ENCODE data around the gene RAB28. TPM values are rescaled to one million over a fixed set of nuclear protein-coding genes. Genes with fewer than 3 reads are reported as not detected.

Gene RAB28
- total RNA-seq, 1 experiment from 2014 or later, result 17.1 TPM

DNA sequence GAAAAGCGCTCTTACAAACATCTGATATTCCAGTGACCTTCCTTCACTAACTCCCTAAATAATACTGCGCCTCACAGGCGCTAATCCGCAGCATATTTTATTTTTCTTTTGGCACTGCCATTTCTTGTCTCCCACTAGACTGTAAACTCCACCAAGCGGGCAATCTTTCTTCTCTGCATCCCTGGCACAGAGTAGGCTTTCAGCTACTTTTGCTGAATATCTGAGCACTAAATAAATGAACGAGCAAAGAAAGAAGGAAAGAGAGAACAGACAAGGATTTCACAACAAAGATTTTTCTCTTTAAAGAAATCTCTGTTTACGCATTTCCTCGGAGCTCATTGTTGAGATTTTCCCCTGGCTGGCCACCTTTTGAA, 47.5 kb upstream of the RAB28 start (continued):
- TF ChIP-seq, protein P1, sequence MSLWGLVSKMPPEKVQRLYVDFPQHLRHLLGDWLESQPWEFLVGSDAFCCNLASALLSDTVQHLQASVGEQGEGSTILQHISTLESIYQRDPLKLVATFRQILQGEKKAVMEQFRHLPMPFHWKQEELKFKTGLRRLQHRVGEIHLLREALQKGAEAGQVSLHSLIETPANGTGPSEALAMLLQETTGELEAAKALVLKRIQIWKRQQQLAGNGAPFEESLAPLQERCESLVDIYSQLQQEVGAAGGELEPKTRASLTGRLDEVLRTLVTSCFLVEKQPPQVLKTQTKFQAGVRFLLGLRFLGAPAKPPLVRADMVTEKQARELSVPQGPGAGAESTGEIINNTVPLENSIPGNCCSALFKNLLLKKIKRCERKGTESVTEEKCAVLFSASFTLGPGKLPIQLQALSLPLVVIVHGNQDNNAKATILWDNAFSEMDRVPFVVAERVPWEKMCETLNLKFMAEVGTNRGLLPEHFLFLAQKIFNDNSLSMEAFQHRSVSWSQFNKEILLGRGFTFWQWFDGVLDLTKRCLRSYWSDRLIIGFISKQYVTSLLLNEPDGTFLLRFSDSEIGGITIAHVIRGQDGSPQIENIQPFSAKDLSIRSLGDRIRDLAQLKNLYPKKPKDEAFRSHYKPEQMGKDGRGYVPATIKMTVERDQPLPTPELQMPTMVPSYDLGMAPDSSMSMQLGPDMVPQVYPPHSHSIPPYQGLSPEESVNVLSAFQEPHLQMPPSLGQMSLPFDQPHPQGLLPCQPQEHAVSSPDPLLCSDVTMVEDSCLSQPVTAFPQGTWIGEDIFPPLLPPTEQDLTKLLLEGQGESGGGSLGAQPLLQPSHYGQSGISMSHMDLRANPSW (CRISPR knock-in tag; conservative IDR thresholded peaks at IDR 0.05; ENCODE audit: low read depth), result no peak
- TF ChIP-seq NFE2L1 (CRISPR knock-in tag; IDR thresholded peaks at IDR 0.05), result no peak
- TF ChIP-seq, protein P2, sequence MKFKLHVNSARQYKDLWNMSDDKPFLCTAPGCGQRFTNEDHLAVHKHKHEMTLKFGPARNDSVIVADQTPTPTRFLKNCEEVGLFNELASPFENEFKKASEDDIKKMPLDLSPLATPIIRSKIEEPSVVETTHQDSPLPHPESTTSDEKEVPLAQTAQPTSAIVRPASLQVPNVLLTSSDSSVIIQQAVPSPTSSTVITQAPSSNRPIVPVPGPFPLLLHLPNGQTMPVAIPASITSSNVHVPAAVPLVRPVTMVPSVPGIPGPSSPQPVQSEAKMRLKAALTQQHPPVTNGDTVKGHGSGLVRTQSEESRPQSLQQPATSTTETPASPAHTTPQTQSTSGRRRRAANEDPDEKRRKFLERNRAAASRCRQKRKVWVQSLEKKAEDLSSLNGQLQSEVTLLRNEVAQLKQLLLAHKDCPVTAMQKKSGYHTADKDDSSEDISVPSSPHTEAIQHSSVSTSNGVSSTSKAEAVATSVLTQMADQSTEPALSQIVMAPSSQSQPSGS (CRISPR knock-in tag; IDR thresholded peaks at IDR 0.05; ENCODE audit: borderline replicate concordance, low read depth), result no peak
- TF ChIP-seq, protein P3, sequence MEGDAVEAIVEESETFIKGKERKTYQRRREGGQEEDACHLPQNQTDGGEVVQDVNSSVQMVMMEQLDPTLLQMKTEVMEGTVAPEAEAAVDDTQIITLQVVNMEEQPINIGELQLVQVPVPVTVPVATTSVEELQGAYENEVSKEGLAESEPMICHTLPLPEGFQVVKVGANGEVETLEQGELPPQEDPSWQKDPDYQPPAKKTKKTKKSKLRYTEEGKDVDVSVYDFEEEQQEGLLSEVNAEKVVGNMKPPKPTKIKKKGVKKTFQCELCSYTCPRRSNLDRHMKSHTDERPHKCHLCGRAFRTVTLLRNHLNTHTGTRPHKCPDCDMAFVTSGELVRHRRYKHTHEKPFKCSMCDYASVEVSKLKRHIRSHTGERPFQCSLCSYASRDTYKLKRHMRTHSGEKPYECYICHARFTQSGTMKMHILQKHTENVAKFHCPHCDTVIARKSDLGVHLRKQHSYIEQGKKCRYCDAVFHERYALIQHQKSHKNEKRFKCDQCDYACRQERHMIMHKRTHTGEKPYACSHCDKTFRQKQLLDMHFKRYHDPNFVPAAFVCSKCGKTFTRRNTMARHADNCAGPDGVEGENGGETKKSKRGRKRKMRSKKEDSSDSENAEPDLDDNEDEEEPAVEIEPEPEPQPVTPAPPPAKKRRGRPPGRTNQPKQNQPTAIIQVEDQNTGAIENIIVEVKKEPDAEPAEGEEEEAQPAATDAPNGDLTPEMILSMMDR (IDR thresholded peaks at IDR 0.05), result no peak
- no peak for TF ChIP-seq NR3C1 (CRISPR knock-in tag; conservative IDR thresholded peaks at IDR 0.05; ENCODE audit: low read depth)
- TF ChIP-seq, protein P4, sequence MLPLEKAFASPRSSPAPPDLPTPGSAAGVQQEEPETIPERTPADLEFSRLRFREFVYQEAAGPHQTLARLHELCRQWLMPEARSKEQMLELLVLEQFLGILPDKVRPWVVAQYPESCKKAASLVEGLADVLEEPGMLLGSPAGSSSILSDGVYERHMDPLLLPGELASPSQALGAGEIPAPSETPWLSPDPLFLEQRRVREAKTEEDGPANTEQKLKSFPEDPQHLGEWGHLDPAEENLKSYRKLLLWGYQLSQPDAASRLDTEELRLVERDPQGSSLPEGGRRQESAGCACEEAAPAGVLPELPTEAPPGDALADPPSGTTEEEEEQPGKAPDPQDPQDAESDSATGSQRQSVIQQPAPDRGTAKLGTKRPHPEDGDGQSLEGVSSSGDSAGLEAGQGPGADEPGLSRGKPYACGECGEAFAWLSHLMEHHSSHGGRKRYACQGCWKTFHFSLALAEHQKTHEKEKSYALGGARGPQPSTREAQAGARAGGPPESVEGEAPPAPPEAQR (CRISPR knock-in tag; IDR thresholded peaks at IDR 0.05), result no peak
- no peak for TF ChIP-seq ESRRA (CRISPR knock-in tag; IDR thresholded peaks at IDR 0.05; ENCODE audit: borderline replicate concordance)
- no peak for TF ChIP-seq PRRX2 (CRISPR knock-in tag; IDR thresholded peaks at IDR 0.05)

DNA sequence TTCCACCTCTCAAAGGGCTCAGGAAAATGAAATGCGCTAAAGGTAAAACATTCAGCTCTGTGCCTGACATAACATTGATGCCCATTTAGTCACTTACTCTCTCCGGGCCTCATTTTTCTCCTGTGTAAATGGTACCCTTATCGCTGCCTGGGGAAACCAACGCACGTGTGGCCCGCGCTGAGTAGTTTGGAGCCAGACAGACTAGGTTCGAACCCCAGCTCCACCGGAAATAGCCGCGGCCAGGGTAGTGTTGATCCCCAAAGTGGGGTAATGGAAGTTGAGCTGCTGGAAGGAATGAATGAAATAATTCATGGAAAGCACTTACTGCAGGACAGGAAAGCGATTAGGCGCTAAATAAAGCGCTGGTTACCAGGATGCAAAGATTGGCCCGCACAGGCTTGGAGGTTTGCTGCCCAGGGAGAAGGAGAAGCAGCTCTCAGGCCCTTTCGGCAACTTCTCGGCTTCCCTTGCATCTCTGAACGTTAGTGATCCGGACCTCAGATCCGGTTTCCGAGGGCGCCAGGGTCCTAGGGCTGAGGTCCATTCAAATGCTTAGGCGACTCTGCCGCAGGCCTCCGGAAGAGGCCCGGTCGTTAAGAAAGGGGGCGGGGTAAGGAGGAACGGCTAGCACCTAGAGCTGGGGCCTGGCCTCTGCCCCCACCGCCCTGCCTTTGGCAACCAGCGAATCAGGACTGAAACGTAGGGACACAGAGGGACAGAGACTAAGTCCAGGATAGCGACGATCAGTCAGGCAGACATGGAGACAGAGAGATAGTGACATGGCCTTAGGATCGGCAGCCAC, 46.9 kb upstream of the RAB28 start:
- Mint-ChIP-seq H3K4me1 (peaks cover 82% of the 10 kb centered on the region), H3K4me3 (peak overlapping the region; percentile 62), H3K27me3 (ENCODE audit: low read depth) (peaks cover 100% of the 10 kb centered on the region), H3K27ac (peak overlapping the region; percentile 38; the same call in 1 of the 2 replicates), H3K36me3 (no peaks in the 10 kb centered on the region), H3K9me3 (no peaks in the 10 kb centered on the region)
- TF ChIP-seq TEAD1 (CRISPR knock-in tag; IDR thresholded peaks at IDR 0.05) (peak; percentile 50; the same call in 1 of the 2 replicates), ETV6 (CRISPR knock-in tag; IDR thresholded peaks at IDR 0.05) (no peak)
- TF ChIP-seq, protein P5, sequence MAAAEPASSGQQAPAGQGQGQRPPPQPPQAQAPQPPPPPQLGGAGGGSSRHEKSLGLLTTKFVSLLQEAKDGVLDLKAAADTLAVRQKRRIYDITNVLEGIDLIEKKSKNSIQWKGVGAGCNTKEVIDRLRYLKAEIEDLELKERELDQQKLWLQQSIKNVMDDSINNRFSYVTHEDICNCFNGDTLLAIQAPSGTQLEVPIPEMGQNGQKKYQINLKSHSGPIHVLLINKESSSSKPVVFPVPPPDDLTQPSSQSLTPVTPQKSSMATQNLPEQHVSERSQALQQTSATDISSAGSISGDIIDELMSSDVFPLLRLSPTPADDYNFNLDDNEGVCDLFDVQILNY (CRISPR knock-in tag; IDR thresholded peaks at IDR 0.05), result no peak
- TF ChIP-seq, protein P6, sequence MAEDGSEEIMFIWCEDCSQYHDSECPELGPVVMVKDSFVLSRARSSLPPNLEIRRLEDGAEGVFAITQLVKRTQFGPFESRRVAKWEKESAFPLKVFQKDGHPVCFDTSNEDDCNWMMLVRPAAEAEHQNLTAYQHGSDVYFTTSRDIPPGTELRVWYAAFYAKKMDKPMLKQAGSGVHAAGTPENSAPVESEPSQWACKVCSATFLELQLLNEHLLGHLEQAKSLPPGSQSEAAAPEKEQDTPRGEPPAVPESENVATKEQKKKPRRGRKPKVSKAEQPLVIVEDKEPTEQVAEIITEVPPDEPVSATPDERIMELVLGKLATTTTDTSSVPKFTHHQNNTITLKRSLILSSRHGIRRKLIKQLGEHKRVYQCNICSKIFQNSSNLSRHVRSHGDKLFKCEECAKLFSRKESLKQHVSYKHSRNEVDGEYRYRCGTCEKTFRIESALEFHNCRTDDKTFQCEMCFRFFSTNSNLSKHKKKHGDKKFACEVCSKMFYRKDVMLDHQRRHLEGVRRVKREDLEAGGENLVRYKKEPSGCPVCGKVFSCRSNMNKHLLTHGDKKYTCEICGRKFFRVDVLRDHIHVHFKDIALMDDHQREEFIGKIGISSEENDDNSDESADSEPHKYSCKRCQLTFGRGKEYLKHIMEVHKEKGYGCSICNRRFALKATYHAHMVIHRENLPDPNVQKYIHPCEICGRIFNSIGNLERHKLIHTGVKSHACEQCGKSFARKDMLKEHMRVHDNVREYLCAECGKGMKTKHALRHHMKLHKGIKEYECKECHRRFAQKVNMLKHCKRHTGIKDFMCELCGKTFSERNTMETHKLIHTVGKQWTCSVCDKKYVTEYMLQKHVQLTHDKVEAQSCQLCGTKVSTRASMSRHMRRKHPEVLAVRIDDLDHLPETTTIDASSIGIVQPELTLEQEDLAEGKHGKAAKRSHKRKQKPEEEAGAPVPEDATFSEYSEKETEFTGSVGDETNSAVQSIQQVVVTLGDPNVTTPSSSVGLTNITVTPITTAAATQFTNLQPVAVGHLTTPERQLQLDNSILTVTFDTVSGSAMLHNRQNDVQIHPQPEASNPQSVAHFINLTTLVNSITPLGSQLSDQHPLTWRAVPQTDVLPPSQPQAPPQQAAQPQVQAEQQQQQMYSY (CRISPR knock-in tag; IDR thresholded peaks at IDR 0.05), result peak; percentile 28; the same call in 1 of the 2 replicates
- TF ChIP-seq, protein P7, sequence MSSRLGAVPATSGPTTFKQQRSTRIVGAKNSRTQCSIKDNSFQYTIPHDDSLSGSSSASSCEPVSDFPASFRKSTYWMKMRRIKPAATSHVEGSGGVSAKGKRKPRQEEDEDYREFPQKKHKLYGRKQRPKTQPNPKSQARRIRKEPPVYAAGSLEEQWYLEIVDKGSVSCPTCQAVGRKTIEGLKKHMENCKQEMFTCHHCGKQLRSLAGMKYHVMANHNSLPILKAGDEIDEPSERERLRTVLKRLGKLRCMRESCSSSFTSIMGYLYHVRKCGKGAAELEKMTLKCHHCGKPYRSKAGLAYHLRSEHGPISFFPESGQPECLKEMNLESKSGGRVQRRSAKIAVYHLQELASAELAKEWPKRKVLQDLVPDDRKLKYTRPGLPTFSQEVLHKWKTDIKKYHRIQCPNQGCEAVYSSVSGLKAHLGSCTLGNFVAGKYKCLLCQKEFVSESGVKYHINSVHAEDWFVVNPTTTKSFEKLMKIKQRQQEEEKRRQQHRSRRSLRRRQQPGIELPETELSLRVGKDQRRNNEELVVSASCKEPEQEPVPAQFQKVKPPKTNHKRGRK (CRISPR knock-in tag; IDR thresholded peaks at IDR 0.05; ENCODE audit: borderline replicate concordance), result no peak
- POLR2A ChIA-PET, result interaction anchor here (0.9 to 1.0 kb wide), 2 partner anchors 9 to 13 kb away, joined by 3 read pairs; no protein-coding TSS in a partner anchor
- CTCF ChIA-PET, result interaction anchor here (0.7 to 5.8 kb wide), 8 partner anchors 9 to 123 kb away, joined by 3 to 55 read pairs (median 3); partner anchors contain the start of gene NKX3-2
- ATAC-seq (peak; percentile 71), DNase-seq (ENCODE audit: low spot score) (peak; percentile 73)
